ENCODE measurements around the gene RAPGEF4.

The RAPGEF4 gene

GRCh38 chr2:172759441-172759840 is 23.8 kb downstream of the RAPGEF4 start:
- no peak for DNase-seq (ENCODE audit: insufficient read length, low spot score)
- TF ChIP-seq CTCF (IDR thresholded peaks at IDR 0.05; ENCODE audit: insufficient read depth, missing control alignments) = no peak
- no peak for FAIRE-seq

- no peak for DNase-seq (ENCODE audit: insufficient read length, low spot score)
- no peak for TF ChIP-seq CTCF (IDR thresholded peaks at IDR 0.05; ENCODE audit: insufficient read depth, missing control alignments)
- FAIRE-seq = no peak
These were observed 25.7 kb downstream of the RAPGEF4 start for GRCh38 chr2:172761306-172761705.

- DNase-seq (ENCODE audit: insufficient read length, low spot score) (no peak), FAIRE-seq (no peak)
- no peak for TF ChIP-seq CTCF (IDR thresholded peaks at IDR 0.05; ENCODE audit: insufficient read depth, missing control alignments)
These were observed 26.9 kb downstream of the RAPGEF4 start for GRCh38 chr2:172762574-172762973.

GRCh38 chr2:172763079-172763478 is 27.4 kb downstream of the RAPGEF4 start:
- FAIRE-seq (no peak), DNase-seq (ENCODE audit: insufficient read length, low spot score) (no peak)
- no peak for TF ChIP-seq CTCF (IDR thresholded peaks at IDR 0.05; ENCODE audit: insufficient read depth, missing control alignments)

GRCh38 chr2:172765662-172766061 is 30.0 kb downstream of the RAPGEF4 start:
- TF ChIP-seq CTCF (IDR thresholded peaks at IDR 0.05; ENCODE audit: insufficient read depth, missing control alignments) = no peak
- FAIRE-seq (no peak), DNase-seq (ENCODE audit: insufficient read length, low spot score) (no peak)

- no peak for DNase-seq (ENCODE audit: insufficient read length, low spot score)
- no peak for TF ChIP-seq CTCF (IDR thresholded peaks at IDR 0.05; ENCODE audit: insufficient read depth, missing control alignments)
- no peak for FAIRE-seq
These were observed 32.8 kb downstream of the RAPGEF4 start for GRCh38 chr2:172768401-172768800.

GRCh38 chr2:172769879-172770278 is 34.2 kb downstream of the RAPGEF4 start:
- TF ChIP-seq CTCF (IDR thresholded peaks at IDR 0.05; ENCODE audit: insufficient read depth, missing control alignments) = no peak
- FAIRE-seq = no peak
- DNase-seq (ENCODE audit: insufficient read length, low spot score) = no peak
